Karpas-422 (cell line): ENCODE results near the gene STK32C. TPM values are rescaled to one million over a fixed set of nuclear protein-coding genes. Genes with fewer than 3 reads are reported as not detected.

Experiments used
- DNase-seq: peaks from one replicate; pipeline ENCODE4 v3.0.0-alpha.2; 2015
- H2AFZ ChIP-seq: fragments of 200-600 bp; sonication (generic); 2 replicates; pipeline ENCODE4 v1.6.1; 2014; ENCODE audit warnings: antibody characterized with exemption, low read length, mixed read lengths
- H3K27ac ChIP-seq: fragments of 200-600 bp; sonication (generic); 2 replicates; pipeline ENCODE4 v1.5.1; 2014; ENCODE audit warnings: mild to moderate bottlenecking, low read length, moderate library complexity
- H3K27me3 ChIP-seq: fragments of 200-600 bp; sonication (generic); 2 replicates; pipeline ENCODE4 v1.6.1; 2014; ENCODE audit warnings: low read length, mixed read lengths
- H3K36me3 ChIP-seq: fragments of 200-600 bp; sonication (generic); 2 replicates; pipeline ENCODE4 v1.6.1; 2014; ENCODE audit warnings: low read length, mixed read lengths; ENCODE audit not compliant: insufficient read depth
- H3K4me1 ChIP-seq: fragments of 200-600 bp; sonication (generic); 2 replicates; pipeline ENCODE4 v1.6.1; 2014; ENCODE audit warnings: mild to moderate bottlenecking, low read length, mixed read lengths
- H3K4me2 ChIP-seq: fragments of 200-600 bp; sonication (generic); 2 replicates; pipeline ENCODE4 v1.6.1; 2014; ENCODE audit warnings: low read length, low read depth, mild to moderate bottlenecking; ENCODE audit not compliant: poor library complexity, severe bottlenecking
- H3K4me3 ChIP-seq: fragments of 200-600 bp; sonication (generic); 2 replicates; pipeline ENCODE4 v1.5.1; 2014; ENCODE audit warnings: mild to moderate bottlenecking, antibody characterized with exemption, low read length, mixed read lengths
- H3K79me2 ChIP-seq: fragments of 200-600 bp; sonication (generic); 2 replicates; pipeline ENCODE4 v1.6.1; 2014; ENCODE audit warnings: mild to moderate bottlenecking, low read length, mixed read lengths
- H3K9ac ChIP-seq: fragments of 200-600 bp; sonication (generic); 2 replicates; pipeline ENCODE4 v1.6.0; 2014; ENCODE audit warnings: low read length
- H3K9me2 ChIP-seq: fragments of 200-600 bp; sonication (generic), shearing (Covaris generic); replicated peaks from 2 replicates; pipeline ENCODE4 v1.6.0; 2014; ENCODE audit warnings: mild to moderate bottlenecking, low read length, moderate library complexity; ENCODE audit not compliant: insufficient read depth
- H3K9me3 ChIP-seq: fragments of 300-700, 200-600 bp; sonication (generic); 2 replicates; pipeline ENCODE4 v1.6.1; 2014; ENCODE audit warnings: low read length, mixed read lengths
- H4K20me1 ChIP-seq: fragments of 200-600 bp; sonication (generic); 2 replicates; pipeline ENCODE4 v1.6.1; 2014; ENCODE audit warnings: mild to moderate bottlenecking, antibody characterized with exemption, low read length, low read depth; ENCODE audit not compliant: insufficient read depth
- total RNA-seq: library from RNA; depleted of rRNA; stranded (reverse); fragments of >200 nt; shearing (Covaris generic); gene quantifications from 2 replicates; pipeline ENCODE4 v1.2.3, GENCODE V29; 2014; ENCODE audit warnings: low replicate concordance

STK32C gene
- total RNA-seq, 1 experiment from 2014 or later = 8.4 TPM

GRCh38 chr10:132226586-132227405 lies 81.0 kb downstream of the STK32C start:
- no peak overlapping the region for H3K4me3 ChIP-seq
- no peaks in the 10 kb centered on the region for H3K79me2 ChIP-seq
- no peaks in the 10 kb centered on the region for H3K9me3 ChIP-seq
- H3K36me3 ChIP-seq = no peaks in the 10 kb centered on the region
- no peak overlapping the region for H3K27ac ChIP-seq
- no peak overlapping the region for H3K4me2 ChIP-seq
- no peaks in the 10 kb centered on the region for H3K27me3 ChIP-seq
- no peaks in the 10 kb centered on the region for H3K9me2 ChIP-seq
- no peak overlapping the region for H3K9ac ChIP-seq
- DNase-seq = no peak
- no peaks in the 10 kb centered on the region for H4K20me1 ChIP-seq
- no peak overlapping the region for H2AFZ ChIP-seq
- no peaks in the 10 kb centered on the region for H3K4me1 ChIP-seq

GRCh38 chr10:132225849-132226205 lies 81.9 kb downstream of the STK32C start:
- Histone ChIP-seq H3K79me2 (no peaks in the 10 kb centered on the region), H3K4me2 (no peak overlapping the region), H3K27me3 (no peaks in the 10 kb centered on the region), H3K9ac (no peak overlapping the region), H3K36me3 (no peaks in the 10 kb centered on the region), H3K9me3 (no peaks in the 10 kb centered on the region), H3K9me2 (no peaks in the 10 kb centered on the region), H4K20me1 (no peaks in the 10 kb centered on the region), H3K4me3 (no peak overlapping the region), H3K27ac (no peak overlapping the region), H2AFZ (no peak overlapping the region), H3K4me1 (no peaks in the 10 kb centered on the region)
- DNase-seq = no peak

- no peak overlapping the region for H3K27ac ChIP-seq
- H3K4me1 ChIP-seq = no peaks in the 10 kb centered on the region
- no peak overlapping the region for H3K4me2 ChIP-seq
- no peaks in the 10 kb centered on the region for H3K27me3 ChIP-seq
- no peak overlapping the region for H2AFZ ChIP-seq
- H3K79me2 ChIP-seq = no peaks in the 10 kb centered on the region
- no peaks in the 10 kb centered on the region for H3K36me3 ChIP-seq
- no peak overlapping the region for H3K9ac ChIP-seq
- no peak overlapping the region for H3K4me3 ChIP-seq
- H4K20me1 ChIP-seq = no peaks in the 10 kb centered on the region
- no peaks in the 10 kb centered on the region for H3K9me2 ChIP-seq
- DNase-seq = no peak
- no peaks in the 10 kb centered on the region for H3K9me3 ChIP-seq
These were observed 82.5 kb downstream of the STK32C start for GRCh38 chr10:132225073-132225848.

- no peaks in the 10 kb centered on the region for H4K20me1 ChIP-seq
These were observed 83.2 kb downstream of the STK32C start for GRCh38 chr10:132224343-132225072.

GRCh38 chr10:132223611-132224342 lies 84.0 kb downstream of the STK32C start:
- no peak for DNase-seq
- no peaks in the 10 kb centered on the region for H4K20me1 ChIP-seq
- no peak overlapping the region for H3K27ac ChIP-seq
- H3K79me2 ChIP-seq = no peaks in the 10 kb centered on the region
- H3K36me3 ChIP-seq = no peaks in the 10 kb centered on the region
- H3K9me2 ChIP-seq = no peaks in the 10 kb centered on the region
- H3K9ac ChIP-seq = no peak overlapping the region
- H2AFZ ChIP-seq = no peak overlapping the region
- no peak overlapping the region for H3K4me2 ChIP-seq
- no peak overlapping the region for H3K4me3 ChIP-seq
- no peaks in the 10 kb centered on the region for H3K9me3 ChIP-seq
- no peaks in the 10 kb centered on the region for H3K4me1 ChIP-seq
- H3K27me3 ChIP-seq = no peaks in the 10 kb centered on the region

More at GRCh38 chr10:132224343-132225072, 83.2 kb downstream of the STK32C start:
- Histone ChIP-seq H3K4me2 (no peak overlapping the region), H3K9me3 (no peaks in the 10 kb centered on the region), H3K9ac (no peak overlapping the region), H3K36me3 (no peaks in the 10 kb centered on the region), H3K9me2 (no peaks in the 10 kb centered on the region), H3K27me3 (no peaks in the 10 kb centered on the region), H2AFZ (no peak overlapping the region), H3K79me2 (no peaks in the 10 kb centered on the region), H3K4me1 (no peaks in the 10 kb centered on the region), H3K27ac (no peak overlapping the region), H3K4me3 (no peak overlapping the region)
- no peak for DNase-seq

GRCh38 chr10:132223156-132223590 lies 84.6 kb downstream of the STK32C start:
- Histone ChIP-seq H3K4me1 (no peaks in the 10 kb centered on the region), H3K36me3 (no peaks in the 10 kb centered on the region), H3K27ac (no peak overlapping the region), H3K4me3 (no peak overlapping the region), H2AFZ (no peak overlapping the region), H3K9me2 (no peaks in the 10 kb centered on the region), H3K9ac (no peak overlapping the region), H3K79me2 (no peaks in the 10 kb centered on the region), H4K20me1 (no peaks in the 10 kb centered on the region), H3K27me3 (no peaks in the 10 kb centered on the region), H3K9me3 (no peaks in the 10 kb centered on the region), H3K4me2 (no peak overlapping the region)
- peak; percentile 88 for DNase-seq

- Histone ChIP-seq H3K9me3 (no peaks in the 10 kb centered on the region), H3K4me1 (no peaks in the 10 kb centered on the region)
- no peak for DNase-seq
These were observed 85.0 kb downstream of the STK32C start for GRCh38 chr10:132222726-132223125.

More at GRCh38 chr10:132222726-132223125, 85.0 kb downstream of the STK32C start:
- no peak overlapping the region for H3K4me3 ChIP-seq
- H3K79me2 ChIP-seq = no peaks in the 10 kb centered on the region
- H3K27ac ChIP-seq = no peak overlapping the region
- no peak overlapping the region for H2AFZ ChIP-seq
- H3K27me3 ChIP-seq = no peaks in the 10 kb centered on the region
- H3K9me2 ChIP-seq = no peaks in the 10 kb centered on the region
- no peaks in the 10 kb centered on the region for H4K20me1 ChIP-seq
- H3K4me2 ChIP-seq = no peak overlapping the region
- no peaks in the 10 kb centered on the region for H3K36me3 ChIP-seq
- H3K9ac ChIP-seq = no peak overlapping the region
